ENCODE results near the gene NFIB. TPM values are rescaled to one million over a fixed set of nuclear protein-coding genes. Genes with fewer than 3 reads are reported as not detected.

NFIB gene
- total and polyA plus RNA-seq, 2 of the 13 experiments (the other 11 are each of a cell fraction or from before 2014, with no cell fraction given), result 0.98 to 4.6 TPM

- Histone ChIP-seq H3K4me3 (replicated peaks in 1 of 3; ENCODE audit: insufficient read depth in 1 of 3, low read depth in 2 of 3, low read length in 3 of 3) (no peak overlapping the region), H3K79me2 (ENCODE audit: insufficient read depth, low read length) (no peaks in the 10 kb centered on the region), H3K27ac (ENCODE audit: extremely low read length, insufficient read depth, low read length) (no peak overlapping the region), H3K4me1 (ENCODE audit: insufficient read depth, low read length) (peaks cover 13% of the 10 kb centered on the region), H3K9me3 (ENCODE audit: low read length) (no peaks in the 10 kb centered on the region), H2AFZ (ENCODE audit: low read length) (no peak overlapping the region), H4K20me1 (ENCODE audit: insufficient read depth, low read length) (no peaks in the 10 kb centered on the region), H3K27me3 (ENCODE audit: control insufficient read depth in 1 of 2, insufficient read depth in 2 of 2, low read length in 2 of 2) (no peaks in the 10 kb centered on the region), H3K9ac (ENCODE audit: insufficient read depth, low read depth, low read length) (no peak overlapping the region), H3K4me2 (ENCODE audit: low read depth, low read length) (no peak overlapping the region), H3K36me3 (replicated peaks in 1 of 2; ENCODE audit: control insufficient read depth in 1 of 2, insufficient read depth in 2 of 2, low read length in 2 of 2) (no peaks in the 10 kb centered on the region)
- ATAC-seq, result no peak
- intact Hi-C loops (cut with micrococcal nuclease; ENCODE audit: unreplicated experiment), result no loop called here
- DNase-seq (ENCODE audit: low spot score), result no peak
- BruUV-seq (replicated peaks), result no TSS peak
- CTCF ChIA-PET (ENCODE audit: low intra/inter-chr PET ratio, low total read pairs), result no interaction called here
- in situ Hi-C loops (cut with HindIII; ENCODE audit: extremely low pct_ligation_motif_present, low pct_unique_long_range_greater_than_20kb), result no loop called here
- TF ChIP-seq ZNF619 (CRISPR knock-in tag; IDR thresholded peaks at IDR 0.05) (no peak), ZNF746 (CRISPR knock-in tag; IDR thresholded peaks at IDR 0.05) (no peak), ZNF629 (CRISPR knock-in tag; conservative IDR thresholded peaks at IDR 0.05) (no peak), ZFP36L2 (CRISPR knock-in tag; IDR thresholded peaks at IDR 0.05) (no peak), ZNF513 (CRISPR knock-in tag; conservative IDR thresholded peaks at IDR 0.05) (no peak), ZNF318 (CRISPR knock-in tag; IDR thresholded peaks at IDR 0.05) (no peak), NFE2L2 (IDR thresholded peaks at IDR 0.05; ENCODE audit: low read length) (no peak), NFATC3 (CRISPR knock-in tag; IDR thresholded peaks at IDR 0.05) (no peak), MAF1 (CRISPR knock-in tag; IDR thresholded peaks at IDR 0.05; ENCODE audit: borderline replicate concordance) (no peak)
- POLR2A ChIA-PET, result no interaction called here
- FAIRE-seq, result no peak
Measured at GRCh38 chr9:14242150-14242805, 71.7 kb downstream of the NFIB start.

All from HepG2 (cell line).